ENCODE measurements around the gene UNC5C.

GRCh38 chr4:95446173-95446572, 102.6 kb downstream of the UNC5C start:
- TF ChIP-seq POLR2A (IDR thresholded peaks at IDR 0.05) (no peak), EP300 (IDR thresholded peaks at IDR 0.05) (no peak), CTCF (IDR thresholded peaks at IDR 0.05) (no peak)
